Measurements from ENCODE around the gene LAMB2. TPM values are rescaled to one million over a fixed set of nuclear protein-coding genes. Genes with fewer than 3 reads are reported as not detected.

Gene LAMB2
- total RNA-seq, 3 donors from 2014 or later (not counting 1 experiment from before 2014, with no cell fraction given) = 0.75 to 1.7 (median 1.2) TPM

- H3K36me3 Mint-ChIP-seq = no peaks in the 10 kb centered on the region
- DNase-seq = peak; percentile 95 to 97
These were observed 38.7 kb downstream of the LAMB2 start, which contains the start of gene QRICH1 for GRCh38 chr3:49093853-49094767. Gene QRICH1, minus strand, starts transcription at chr3:49094071. Its CDS starts 17,054 bp downstream, at chr3:49077017.

GRCh38 chr3:49092938-49093852, 39.7 kb downstream of the LAMB2 start:
- Mint-ChIP-seq H3K27ac (peak overlapping the region; percentile 95 to 96), H3K27me3 (ENCODE audit: low read depth in 2 of 2) (no peaks in the 10 kb centered on the region), H3K4me1 (peaks cover 34 to 49% of the 10 kb centered on the region in 2 donors), H3K9me3 (no peaks in the 10 kb centered on the region), H3K4me3 (peak overlapping the region; percentile 92), H3K36me3 (no peaks in the 10 kb centered on the region)
- peak overlapping the region; percentile 84 for H3K4me3 ChIP-seq (ENCODE audit: low read length)
- no peaks in the 10 kb centered on the region for H3K27me3 ChIP-seq (ENCODE audit: control insufficient read depth, insufficient read depth, low read length)
- DNase-seq (peak; percentile 87 to 91), ATAC-seq (peak; percentile 39 to 63 (median 43))
- under 1% methylated on average over 84 of the region's 86 CpGs for WGBS (ENCODE audit: insufficient coverage)
- H3K9me3 ChIP-seq (ENCODE audit: control insufficient read depth, insufficient read depth, low read length) = no peaks in the 10 kb centered on the region
- H3K27ac ChIP-seq (ENCODE audit: low read length) = peak overlapping the region; percentile 79
- peaks cover 8% of the 10 kb centered on the region for H3K36me3 ChIP-seq (ENCODE audit: control insufficient read depth, insufficient read depth, low read length)
- no peak for TF ChIP-seq CTCF (IDR thresholded peaks at IDR 0.05)
- peaks cover 36% of the 10 kb centered on the region for H3K4me1 ChIP-seq (ENCODE audit: control insufficient read depth, insufficient read depth, low read length)
- intact Hi-C loops (cut with micrococcal nuclease) = loop anchor here (5.0 kb wide), 4 partner anchors 74 to 579 kb away; partner anchors contain the start of genes APEH, CCDC71, NCKIPSD and WDR6

More at GRCh38 chr3:49093853-49094767, 38.7 kb downstream of the LAMB2 start, which contains the start of gene QRICH1:
- WGBS (ENCODE audit: insufficient coverage) = under 1% methylated on average over 65 of the region's 65 CpGs
- Mint-ChIP-seq H3K4me1 (peaks cover 31 to 44% of the 10 kb centered on the region in 2 donors), H3K9me3 (no peaks in the 10 kb centered on the region), H3K27ac (peak within 1 kb of the TSS; percentile 95 to 96), H3K4me3 (peak within 1 kb of the TSS; percentile 92), H3K27me3 (ENCODE audit: low read depth in 2 of 2) (no peaks in the 10 kb centered on the region)
- Histone ChIP-seq H3K4me1 (ENCODE audit: control insufficient read depth, insufficient read depth, low read length) (peaks cover 30% of the 10 kb centered on the region), H3K9me3 (ENCODE audit: control insufficient read depth, insufficient read depth, low read length) (no peaks in the 10 kb centered on the region), H3K27me3 (ENCODE audit: control insufficient read depth, insufficient read depth, low read length) (no peaks in the 10 kb centered on the region), H3K27ac (ENCODE audit: low read length) (peak within 1 kb of the TSS; percentile 79), H3K4me3 (ENCODE audit: low read length) (peak within 1 kb of the TSS; percentile 84), H3K36me3 (ENCODE audit: control insufficient read depth, insufficient read depth, low read length) (peaks cover 16% of the 10 kb centered on the region)
- peak; percentile 79 to 89 (median 81) for ATAC-seq
- intact Hi-C loops (cut with micrococcal nuclease) = loop anchor here (1.0 to 5.0 kb wide), 9 partner anchors 10 to 578 kb away; partner anchors contain the start of genes APEH, CCDC71, NCKIPSD and NDUFAF3
- peak; percentile 57 for TF ChIP-seq CTCF (IDR thresholded peaks at IDR 0.05)

GRCh38 chr3:49081429-49081828, 51.4 kb downstream of the LAMB2 start:
- Histone ChIP-seq H3K4me3 (ENCODE audit: low read length) (no peak overlapping the region), H3K27me3 (ENCODE audit: control insufficient read depth, insufficient read depth, low read length) (no peaks in the 10 kb centered on the region), H3K4me1 (ENCODE audit: control insufficient read depth, insufficient read depth, low read length) (no peaks in the 10 kb centered on the region), H3K36me3 (ENCODE audit: control insufficient read depth, insufficient read depth, low read length) (peaks cover 18% of the 10 kb centered on the region), H3K27ac (ENCODE audit: low read length) (no peak overlapping the region), H3K9me3 (ENCODE audit: control insufficient read depth, insufficient read depth, low read length) (no peaks in the 10 kb centered on the region)
- Mint-ChIP-seq H3K36me3 (no peaks in the 10 kb centered on the region), H3K4me1 (peaks cover 10 to 16% of the 10 kb centered on the region in 2 donors), H3K9me3 (no peaks in the 10 kb centered on the region), H3K27me3 (ENCODE audit: low read depth in 2 of 2) (no peaks in the 10 kb centered on the region), H3K4me3 (no peak overlapping the region), H3K27ac (no peak overlapping the region)
- WGBS (ENCODE audit: insufficient coverage) = 91% methylated on average over 8 of the region's 8 CpGs
- peak in 1 of 3 donors; percentile 12 for ATAC-seq
- TF ChIP-seq CTCF (IDR thresholded peaks at IDR 0.05) = no peak
- intact Hi-C loops (cut with micrococcal nuclease) = no loop called here
- no peak for DNase-seq
